AG09319 (cell line): ENCODE data around the gene SCGB1D1.

Experiments
- DNase-seq: peaks from one replicate; pipeline ENCODE4 v3.0.0-alpha.2; 2010; ENCODE audit warnings: low read depth; ENCODE audit errors: extremely low read depth
- CTCF ChIP-seq: IDR thresholded peaks from 2 replicates; pipeline ENCODE4 v1.5.1; 2011; ENCODE audit warnings: low read depth, mild to moderate bottlenecking, inconsistent platforms, low read length, moderate library complexity

Gene SCGB1D1

GRCh38 chr11:62151737-62152102 is 38.3 kb upstream of the SCGB1D1 start:
- DNase-seq: no peak
- no peak for TF ChIP-seq CTCF

DNA sequence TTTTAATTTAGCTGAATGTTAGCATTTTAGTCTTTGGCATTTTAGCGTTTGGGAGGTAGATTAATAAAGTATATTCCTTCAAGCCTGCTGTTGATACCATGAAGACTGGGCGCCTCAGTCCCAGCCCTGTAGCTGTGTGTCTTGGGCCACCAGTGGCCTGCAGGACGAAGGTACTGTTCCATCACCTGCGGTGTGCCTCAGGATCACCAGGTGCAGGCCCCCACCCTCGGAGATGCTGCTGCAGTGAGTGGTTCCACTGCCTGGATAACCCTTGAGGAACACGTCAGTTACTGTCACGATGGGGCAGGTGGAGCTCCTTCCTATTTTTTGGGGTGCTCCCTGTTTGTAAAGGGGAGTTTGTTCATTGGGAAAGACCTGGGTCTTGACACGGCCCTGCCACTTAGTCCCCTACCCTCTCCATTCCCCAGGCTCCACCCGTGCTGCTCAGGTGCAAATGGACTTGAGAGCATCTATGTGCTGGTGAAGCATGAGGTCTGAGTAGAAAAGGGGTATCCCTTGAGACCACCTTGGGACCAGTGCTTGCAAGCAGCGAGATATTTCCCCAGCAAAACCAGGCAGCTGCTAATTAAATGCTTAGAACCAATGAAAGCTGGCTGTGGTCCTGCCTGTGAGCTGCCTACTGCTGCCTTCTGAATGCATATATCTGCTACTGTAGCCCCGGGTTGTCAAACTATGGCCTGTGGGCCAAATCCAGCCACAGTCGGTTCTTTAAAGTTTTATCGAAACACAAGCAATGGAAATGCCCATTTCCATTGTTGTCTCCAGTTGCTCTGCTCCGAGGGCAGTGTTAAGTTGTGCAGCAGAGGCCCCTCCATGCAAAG is 37.5 kb upstream of the SCGB1D1 start:
- no peak for TF ChIP-seq CTCF
- no peak for DNase-seq

- no peak for DNase-seq
- TF ChIP-seq CTCF: no peak
These were observed 37.0 kb upstream of the SCGB1D1 start for GRCh38 chr11:62153087-62153395.

DNA sequence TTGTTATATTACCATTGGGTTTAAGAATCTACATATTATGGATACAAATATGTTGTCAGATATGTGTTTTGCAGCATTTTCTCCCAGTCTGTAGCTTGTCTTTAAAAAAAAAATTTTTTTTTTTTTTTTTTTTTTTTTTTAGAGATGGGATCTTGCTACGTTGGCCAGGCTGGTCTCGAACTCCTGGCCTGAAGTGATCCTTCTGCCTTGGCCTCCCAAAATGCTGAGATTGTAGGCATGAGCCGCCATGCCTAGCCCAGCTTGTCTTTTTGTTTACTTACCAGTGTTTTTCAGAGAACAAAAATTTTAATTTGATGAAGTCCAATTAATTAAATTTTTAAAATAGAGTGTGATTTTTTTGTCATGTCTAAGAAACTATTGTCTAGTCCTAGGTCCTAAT is 36.4 kb upstream of the SCGB1D1 start:
- no peak for DNase-seq
- TF ChIP-seq CTCF: no peak

- no peak for TF ChIP-seq CTCF
- no peak for DNase-seq
These were observed 32.4 kb upstream of the SCGB1D1 start for GRCh38 chr11:62157603-62158002.

GRCh38 chr11:62166371-62166770 is 23.6 kb upstream of the SCGB1D1 start:
- no peak for TF ChIP-seq CTCF
- no peak for DNase-seq

DNA sequence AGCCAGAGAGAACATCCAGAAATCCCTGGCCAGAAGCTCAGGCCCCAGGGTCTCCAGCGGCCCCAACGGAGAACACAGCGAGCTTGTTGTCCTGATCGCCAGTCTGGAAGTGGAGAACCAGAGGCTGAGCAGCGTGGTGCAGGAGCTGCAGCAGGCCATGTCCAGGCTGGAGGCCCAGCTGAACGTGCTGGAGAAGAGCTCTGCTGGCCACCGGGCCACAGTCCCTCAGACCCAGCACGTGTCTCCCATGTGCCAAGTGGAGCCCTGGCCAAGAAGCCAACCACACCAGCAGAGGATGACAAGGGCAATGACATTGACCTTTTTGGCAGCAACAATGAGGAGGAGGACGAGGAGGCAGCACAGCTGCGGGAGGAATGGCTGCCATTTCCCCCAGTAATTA is 20.6 kb upstream of the SCGB1D1 start:
- TF ChIP-seq CTCF: no peak
- DNase-seq: no peak
